Pulmonary artery endothelial cell (primary cell): Measurements from ENCODE around the gene CECR2. TPM values are rescaled to one million over a fixed set of nuclear protein-coding genes. Genes with fewer than 3 reads are reported as not detected.
"Not testable (repeated sequence)": the region's sequence is repeated elsewhere in the genome, so short reads cannot be mapped to it uniquely, and the experiment has no call there.

ENCODE experiments used
- DNase-seq: peaks from one replicate; pipeline ENCODE4 v3.0.0-alpha.2; 2011; ENCODE audit warnings: low read depth, low spot score
- total RNA-seq: library from RNA; depleted of rRNA; stranded (reverse); fragments of >200 nt; gene quantifications from 2 replicates; pipeline ENCODE4 v1.2.3, GENCODE V29; 2014

CECR2 gene
- total RNA-seq, 1 donor from 2014 or later: 1.8 TPM

- DNase-seq: no peak
These were observed 33.0 kb downstream of the CECR2 start for GRCh38 chr22:17402293-17402692.

GRCh38 chr22:17403906-17404305, 34.6 kb downstream of the CECR2 start:
- no peak for DNase-seq

GRCh38 chr22:17407643-17408042, 38.4 kb downstream of the CECR2 start:
- DNase-seq: no peak

- no peak for DNase-seq
These were observed 41.3 kb downstream of the CECR2 start for GRCh38 chr22:17410576-17410975.

- no peak for DNase-seq
These were observed 42.0 kb downstream of the CECR2 start for GRCh38 chr22:17411213-17411612.

GRCh38 chr22:17412232-17412631, 43.0 kb downstream of the CECR2 start:
- DNase-seq: no peak

GRCh38 chr22:17418890-17419324, 49.6 kb downstream of the CECR2 start:
- DNase-seq: no peak

GRCh38 chr22:17419348-17419747, 50.1 kb downstream of the CECR2 start:
- DNase-seq: no peak

GRCh38 chr22:17422736-17423343, 53.6 kb downstream of the CECR2 start:
- DNase-seq: no peak

GRCh38 chr22:17423616-17424015, 54.4 kb downstream of the CECR2 start:
- DNase-seq: no peak

GRCh38 chr22:17427528-17427927, 58.3 kb downstream of the CECR2 start:
- not testable (repeated sequence) for DNase-seq

- DNase-seq: no peak
These were observed 60.3 kb downstream of the CECR2 start for GRCh38 chr22:17429516-17429915.

GRCh38 chr22:17430412-17430811, 61.2 kb downstream of the CECR2 start:
- DNase-seq: no peak

GRCh38 chr22:17431179-17431578, 61.9 kb downstream of the CECR2 start:
- DNase-seq: no peak

GRCh38 chr22:17434856-17435255, 65.6 kb downstream of the CECR2 start:
- DNase-seq: no peak

- no peak for DNase-seq
These were observed 66.1 kb downstream of the CECR2 start for GRCh38 chr22:17435375-17435774.

GRCh38 chr22:17436382-17436980, 67.2 kb downstream of the CECR2 start:
- no peak for DNase-seq

- DNase-seq: no peak
These were observed 67.7 kb downstream of the CECR2 start for GRCh38 chr22:17436981-17437412.

- DNase-seq: no peak
These were observed 68.8 kb downstream of the CECR2 start for GRCh38 chr22:17438026-17438425.

- no peak for DNase-seq
These were observed 72.1 kb downstream of the CECR2 start for GRCh38 chr22:17441326-17441725.

- no peak for DNase-seq
These were observed 74.3 kb downstream of the CECR2 start for GRCh38 chr22:17443405-17444203.

- DNase-seq: no peak
These were observed 74.9 kb downstream of the CECR2 start for GRCh38 chr22:17444204-17444504.

GRCh38 chr22:17446698-17447097, 77.4 kb downstream of the CECR2 start:
- DNase-seq: no peak
